Measurements from ENCODE around the gene APBA2. TPM values are rescaled to one million over a fixed set of nuclear protein-coding genes. Genes with fewer than 3 reads are reported as not detected.

APBA2 gene
- total and polyA plus RNA-seq, 2 of the 4 experiments (the other 2 are of a cell fraction): 21.7 to 33.0 TPM

- DNase-seq (no peak), ATAC-seq (ENCODE audit: low read depth) (no peak)
- Histone ChIP-seq H3K9me3 (ENCODE audit: control insufficient read depth, insufficient read depth, low read length) (no peaks in the 10 kb centered on the region), H3K4me2 (ENCODE audit: low read depth, low read length) (no peak overlapping the region), H3K27ac (ENCODE audit: insufficient read depth, low read length) (no peak overlapping the region), H2BK120ac (ENCODE audit: low read depth, low read length) (no peak overlapping the region), H3K4me3 (ENCODE audit: insufficient read depth, low read depth, low read length) (no peak overlapping the region), H3K23ac (ENCODE audit: low read depth, low read length) (no peak overlapping the region), H3K14ac (replicated peaks; ENCODE audit: low read depth, low read length) (no peak overlapping the region), H3K4ac (ENCODE audit: low read depth, low read length) (no peak overlapping the region), H4K8ac (ENCODE audit: low read depth in 2 of 2, low read length in 2 of 2) (no peak overlapping the region), H2BK15ac (ENCODE audit: low read depth, low read length) (no peak overlapping the region), H4K91ac (ENCODE audit: insufficient read depth, low read depth, low read length) (no peak overlapping the region), H3K79me1 (ENCODE audit: low read depth in 1 of 2, low read length in 2 of 2) (peaks cover 16 to 47% of the 10 kb centered on the region in 2 experiments; a peak in 3 of 4 replicates), H3K18ac (ENCODE audit: low read depth, low read length) (no peak overlapping the region), H3K56ac (ENCODE audit: extremely low read depth, insufficient read depth, low read length) (no peak overlapping the region), H3K27me3 (ENCODE audit: control insufficient read depth, insufficient read depth, low read length) (no peaks in the 10 kb centered on the region), H2AFZ (replicated peaks; ENCODE audit: low read length, poor library complexity) (no peak overlapping the region), H3K9me1 (ENCODE audit: insufficient read depth, low read length) (peaks cover 5% of the 10 kb centered on the region; the same call in 1 of the 2 replicates), H3K36me3 (ENCODE audit: control insufficient read depth, insufficient read depth, low read length) (no peaks in the 10 kb centered on the region; the same call in 1 of the 2 replicates), H2AK9ac (replicated peaks; ENCODE audit: low read depth, low read length, poor library complexity) (no peak overlapping the region), H4K5ac (ENCODE audit: low read depth, low read length) (no peak overlapping the region), H4K20me1 (ENCODE audit: insufficient read depth, low read length) (peaks cover 3% of the 10 kb centered on the region; the same call in 1 of the 2 replicates), H2AK5ac (ENCODE audit: low read depth, low read length) (no peak overlapping the region), H2BK20ac (ENCODE audit: low read depth, low read length) (no peak overlapping the region), H3K4me1 (ENCODE audit: control insufficient read depth, insufficient read depth, low read length) (no peaks in the 10 kb centered on the region), H2BK5ac (ENCODE audit: low read depth, low read length, poor library complexity, severe bottlenecking) (no peak overlapping the region), H3K9ac (ENCODE audit: low read depth, low read length) (no peak overlapping the region)
- in situ Hi-C loops (cut with MboI; ENCODE audit: low sequenced_read_pairs): no loop called here
- ChIA-PET POLR2A (ENCODE audit: unreplicated experiment) (no interaction called here), CTCF (no interaction called here)
- 100% methylated on average over 1 of the region's 13 CpGs; no CpG with 5 or more reads in 1 of the 2 experiments for WGBS, 2 experiments (ENCODE audit: extremely low coverage in 2 of 2, insufficient read length in 1 of 2)
- no TSS peak for BruUV-seq (replicated peaks)
- intact Hi-C loops (cut with micrococcal nuclease): no loop called here
- dilution Hi-C loops (cut with HindIII; ENCODE audit: low sequenced_read_pairs, unreplicated experiment): no loop called here
- no peak for TF ChIP-seq FOS (IDR thresholded peaks at IDR 0.05; ENCODE audit: low read depth, low read length)
- no peak for TF ChIP-seq SMC3 (IDR thresholded peaks at IDR 0.05; ENCODE audit: low read depth, low read length)
- TF ChIP-seq RCOR1 (IDR thresholded peaks at IDR 0.05; ENCODE audit: insufficient replicate concordance, low read length): no peak
- TF ChIP-seq ELK1 (IDR thresholded peaks at IDR 0.05; ENCODE audit: borderline replicate concordance, low read depth, low read length): no peak
- TF ChIP-seq CHD1 (IDR thresholded peaks at IDR 0.05; ENCODE audit: low read depth, low read length): no peak
- TF ChIP-seq USF2 (IDR thresholded peaks at IDR 0.05; ENCODE audit: low read depth, low read length): no peak
- no peak for TF ChIP-seq MAFK (IDR thresholded peaks at IDR 0.05; ENCODE audit: low read depth, low read length)
- TF ChIP-seq RFX5 (IDR thresholded peaks at IDR 0.05; ENCODE audit: low read depth, low read length): no peak
- no peak for TF ChIP-seq NFE2L2 (IDR thresholded peaks at IDR 0.05; ENCODE audit: low read depth, low read length)
- no peak for TF ChIP-seq MAZ (IDR thresholded peaks at IDR 0.05; ENCODE audit: borderline replicate concordance, low read depth, low read length)
- no peak for TF ChIP-seq RAD21 (IDR thresholded peaks at IDR 0.05; ENCODE audit: low read length)
- no peak for TF ChIP-seq MXI1 (IDR thresholded peaks at IDR 0.05; ENCODE audit: borderline replicate concordance, low read depth, low read length)
- no peak for TF ChIP-seq BHLHE40 (IDR thresholded peaks at IDR 0.05; ENCODE audit: low read depth, low read length)
Observed at GRCh38 chr15:28945626-28946230, 60.0 kb downstream of the APBA2 start.
